ENCODE data around the gene KLK5.

Gene KLK5

DNA sequence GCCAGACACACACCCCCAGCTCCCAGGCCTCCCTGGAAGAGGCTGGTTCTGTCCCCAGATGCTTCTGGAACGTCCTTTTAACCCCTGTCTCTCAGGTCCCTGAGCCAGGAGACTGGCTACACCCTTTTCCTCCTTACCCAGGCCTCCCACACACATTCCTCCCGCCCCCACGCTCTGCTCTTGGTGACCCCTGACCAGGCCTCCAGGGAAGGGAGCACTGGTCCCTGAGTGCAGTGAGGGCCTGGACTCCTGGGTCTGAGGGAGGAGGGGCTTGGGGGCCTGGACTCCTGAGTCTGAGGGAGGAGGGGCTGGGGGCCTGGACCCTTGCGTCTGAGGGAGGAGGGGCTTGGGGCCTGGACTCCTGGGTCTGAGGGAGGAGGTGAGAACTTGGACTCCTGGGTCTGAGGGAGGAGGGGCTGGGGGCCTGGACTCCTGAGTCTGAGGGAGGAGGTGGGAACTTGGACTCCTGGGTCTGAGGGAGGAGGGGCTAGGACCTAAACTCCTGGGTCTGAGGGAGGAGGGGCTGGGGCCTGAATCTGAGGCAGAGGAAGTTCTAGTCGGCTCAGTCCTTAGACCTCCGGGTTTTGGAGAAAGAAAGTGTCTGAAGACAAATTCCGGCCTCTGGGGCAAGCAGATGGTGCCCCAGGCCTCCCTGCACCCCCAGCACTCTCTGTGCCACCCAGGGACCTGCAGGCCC is 16.0 kb upstream of the KLK5 start:
- DNase-seq: no peak

DNA sequence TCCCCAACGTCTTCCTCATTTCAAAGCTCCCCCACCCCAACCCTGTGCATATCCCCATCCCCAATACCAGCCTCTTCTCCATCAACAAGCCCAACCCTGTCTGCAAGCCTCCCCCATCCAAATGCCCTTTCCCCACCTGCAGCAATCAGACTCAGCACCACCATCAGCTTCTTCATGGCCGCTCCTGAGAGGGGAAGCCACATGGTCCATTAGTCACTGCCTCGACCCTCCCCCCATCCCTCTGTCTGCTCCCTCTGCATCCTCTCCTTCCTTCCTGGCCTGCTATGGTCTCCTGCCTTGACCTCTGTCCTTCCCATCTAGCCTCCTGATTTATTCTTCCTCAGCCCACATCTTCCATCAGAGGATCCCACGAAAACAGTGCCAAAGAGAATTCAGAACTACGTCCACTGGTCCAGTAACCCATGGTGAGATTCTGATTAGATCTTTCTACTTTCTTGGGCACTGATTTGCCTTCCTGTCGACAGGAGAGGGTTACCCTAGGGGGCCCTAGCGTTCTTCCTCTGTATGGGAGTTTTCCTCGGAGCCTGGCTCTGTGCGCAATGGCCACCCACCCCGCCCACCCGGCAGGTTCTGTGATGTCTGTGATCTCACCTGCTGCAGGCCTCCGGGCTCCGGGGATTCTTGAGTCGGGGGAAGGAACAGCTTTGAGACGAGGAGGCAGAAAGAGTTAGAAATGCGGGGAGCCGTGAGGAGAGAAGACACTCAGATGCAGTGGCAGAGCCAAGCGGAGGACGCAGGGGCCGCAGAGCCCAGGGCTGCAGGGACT is 15.3 kb upstream of the KLK5 start:
- no peak for DNase-seq

- DNase-seq: no peak
Measured at GRCh38 chr19:50964266-50964665, 11.4 kb upstream of the KLK5 start.

DNA sequence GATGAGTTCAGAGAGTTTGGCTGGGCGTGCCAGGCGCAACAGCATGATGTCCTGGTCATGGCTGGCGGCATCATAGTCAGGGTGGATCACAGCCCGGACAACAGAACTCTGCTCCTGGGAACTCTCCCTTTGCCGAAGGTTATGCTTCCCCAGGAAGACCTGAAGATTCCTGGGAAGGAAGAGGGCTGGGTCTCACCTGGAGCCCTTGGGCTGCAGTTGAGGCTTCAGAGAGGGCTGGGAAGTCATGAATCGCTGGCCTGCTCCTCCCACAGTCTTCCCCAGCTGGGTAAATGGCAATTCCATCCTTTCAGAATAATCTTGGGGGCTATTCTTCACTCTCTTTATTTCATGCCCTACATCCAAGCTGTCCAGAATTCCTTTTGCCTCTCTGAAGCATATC is 10.5 kb upstream of the KLK5 start:
- DNase-seq: no peak

DNA sequence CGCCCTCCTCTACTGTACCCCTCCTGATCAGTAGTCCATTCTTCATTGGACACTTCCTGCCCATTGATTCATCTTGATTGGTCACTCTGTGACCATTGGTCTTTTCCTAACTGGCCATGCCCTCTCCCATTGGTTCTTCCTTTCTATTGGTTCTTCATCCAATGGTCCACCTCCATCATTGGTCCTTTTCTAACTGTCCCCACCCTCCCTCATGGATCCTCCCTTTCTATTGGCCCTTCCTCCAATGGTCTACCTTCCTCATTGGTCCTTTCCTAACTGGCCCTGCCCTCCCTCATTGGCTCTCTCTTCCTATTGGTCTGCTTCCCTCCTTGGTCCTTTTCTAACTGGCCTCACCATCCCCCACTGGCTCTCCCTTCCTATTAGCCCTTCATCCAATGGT is 9.4 kb upstream of the KLK5 start:
- no peak for DNase-seq

DNA sequence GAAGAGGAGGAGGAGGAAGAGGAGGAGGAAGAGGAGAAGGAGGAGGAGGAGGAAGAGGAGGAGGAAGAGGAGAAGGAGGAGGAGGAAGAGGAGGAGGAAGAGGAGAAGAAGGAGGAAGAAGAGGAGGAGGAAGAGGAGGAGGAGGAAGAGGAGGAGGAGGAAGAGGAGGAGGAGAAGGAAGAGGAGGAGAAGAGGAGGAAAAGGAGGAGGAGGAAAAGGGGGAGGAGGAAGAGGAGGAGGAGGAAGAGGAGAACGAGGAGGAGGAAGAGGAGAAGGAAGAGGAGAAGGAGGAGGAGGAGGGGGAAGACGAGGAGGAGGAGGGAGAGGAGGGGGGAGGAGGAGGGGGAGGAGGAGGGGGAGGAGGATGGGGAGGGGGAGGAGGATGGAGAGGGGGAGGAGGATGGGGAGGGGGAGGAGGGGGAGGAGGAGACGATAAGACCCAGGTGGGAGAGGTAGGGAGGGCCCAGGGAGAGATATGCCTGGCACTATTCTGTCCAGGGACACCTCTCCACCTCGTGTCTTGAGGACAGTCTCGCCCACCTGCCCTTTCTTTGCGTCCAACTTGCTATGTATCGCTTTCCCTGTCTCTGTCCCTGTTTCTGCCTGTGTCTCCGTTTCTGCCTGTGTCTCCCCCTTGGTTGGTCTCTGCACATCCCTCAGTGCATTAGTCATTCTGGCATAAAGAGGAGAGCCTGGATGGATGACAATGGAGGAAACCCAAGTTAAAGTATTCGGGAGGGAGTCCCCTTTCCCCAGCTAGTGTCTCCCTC is 7.1 kb upstream of the KLK5 start:
- DNase-seq: no peak

GRCh38 chr19:50957587-50957986 is 4.7 kb upstream of the KLK5 start:
- no peak for DNase-seq

DNA sequence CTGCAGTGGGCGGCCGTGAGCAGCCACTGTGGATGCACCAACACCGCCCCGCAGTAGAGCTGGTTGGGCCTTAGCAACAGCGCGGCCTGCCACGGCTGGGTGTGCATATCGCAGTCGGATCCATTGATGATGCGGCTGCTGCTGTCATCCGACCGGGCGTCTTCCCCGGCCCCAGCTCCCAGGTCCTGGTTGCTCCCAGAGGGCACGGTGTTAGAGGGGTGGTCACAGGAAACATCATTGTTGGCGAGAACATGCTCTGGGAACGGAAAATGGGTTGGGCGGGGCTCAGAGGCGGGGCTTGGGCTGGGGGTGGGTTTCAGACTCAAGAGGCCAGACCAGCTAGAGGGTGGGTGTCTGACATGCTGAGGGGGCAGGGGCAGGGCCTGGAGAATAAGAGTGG is 3.0 kb downstream of the KLK5 start:
- no peak for DNase-seq

DNA sequence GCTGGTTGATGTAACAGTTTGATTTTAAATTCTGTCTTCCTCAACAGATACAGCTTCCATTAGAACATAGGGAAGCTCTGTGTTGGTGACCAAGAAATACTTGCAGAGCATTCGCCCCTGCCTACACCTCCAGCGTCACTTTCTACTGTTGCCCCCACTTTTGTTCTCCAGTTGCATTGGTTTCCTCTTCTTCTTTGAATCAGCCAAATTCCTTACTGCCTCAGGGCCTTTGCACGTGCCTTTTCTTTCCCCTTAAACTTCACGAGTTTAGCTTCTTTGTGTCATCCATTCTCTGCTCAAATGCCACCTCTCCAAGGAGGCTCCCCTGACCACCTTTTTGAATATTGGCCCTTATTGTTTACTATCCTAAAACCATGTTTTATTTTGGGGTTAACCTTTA is 5.7 kb downstream of the KLK5 start:
- DNase-seq: no peak

DNA sequence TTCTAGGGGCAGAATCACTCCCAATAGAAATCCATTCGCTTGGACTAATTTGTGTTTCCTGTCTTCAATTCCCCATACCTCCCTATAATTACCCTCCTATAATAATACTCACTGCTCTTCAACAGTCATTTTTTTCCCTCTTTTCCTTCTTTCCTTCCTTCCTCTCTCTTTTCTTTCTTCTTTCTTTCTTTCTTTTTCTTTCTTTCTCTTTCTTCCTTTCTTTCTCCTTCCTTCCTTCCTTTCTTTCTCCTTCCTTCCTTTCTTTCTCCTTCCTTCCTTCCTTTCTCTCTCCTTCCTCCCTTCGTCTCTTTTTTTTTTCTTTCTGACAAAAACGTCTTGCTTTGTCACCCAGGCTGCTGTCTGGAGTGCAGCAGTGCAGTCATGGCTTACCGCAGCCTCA is 8.0 kb downstream of the KLK5 start:
- DNase-seq: no peak

DNA sequence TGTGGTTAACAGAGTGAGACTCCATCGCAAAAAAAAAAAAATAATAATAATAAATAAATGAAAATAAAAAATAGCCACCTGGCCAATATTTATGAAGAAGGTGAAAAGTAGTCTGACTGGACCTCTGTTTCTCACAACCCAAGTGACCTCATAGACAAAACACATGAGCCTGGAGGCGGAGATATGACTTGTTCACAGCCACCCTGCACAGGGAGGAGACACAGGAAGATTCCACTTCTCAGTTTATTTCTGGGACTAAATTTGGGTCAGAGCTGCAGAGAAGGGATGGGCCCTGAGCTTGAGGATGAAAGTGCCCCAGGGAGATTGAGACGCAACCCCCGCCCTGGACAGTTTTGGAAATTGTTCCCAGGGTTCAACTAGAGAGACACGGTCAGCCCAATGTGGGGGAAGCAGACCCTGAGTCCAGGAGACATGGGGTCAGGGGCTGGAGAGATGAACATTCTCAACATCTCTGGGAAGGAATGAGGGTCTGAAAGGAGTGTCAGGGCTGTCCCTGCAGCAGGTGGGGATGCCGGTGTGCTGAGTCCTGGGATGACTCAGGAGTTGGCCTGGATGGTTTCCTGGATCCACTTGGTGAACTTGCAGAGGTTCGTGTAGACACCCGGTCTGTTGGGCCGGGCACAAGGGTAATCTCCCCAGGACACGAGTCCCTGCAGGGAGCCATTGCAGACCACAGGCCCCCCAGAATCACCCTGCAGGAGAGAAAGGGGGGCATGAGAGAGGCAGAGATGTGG is 9.6 kb downstream of the KLK5 start:
- no peak for DNase-seq

DNA sequence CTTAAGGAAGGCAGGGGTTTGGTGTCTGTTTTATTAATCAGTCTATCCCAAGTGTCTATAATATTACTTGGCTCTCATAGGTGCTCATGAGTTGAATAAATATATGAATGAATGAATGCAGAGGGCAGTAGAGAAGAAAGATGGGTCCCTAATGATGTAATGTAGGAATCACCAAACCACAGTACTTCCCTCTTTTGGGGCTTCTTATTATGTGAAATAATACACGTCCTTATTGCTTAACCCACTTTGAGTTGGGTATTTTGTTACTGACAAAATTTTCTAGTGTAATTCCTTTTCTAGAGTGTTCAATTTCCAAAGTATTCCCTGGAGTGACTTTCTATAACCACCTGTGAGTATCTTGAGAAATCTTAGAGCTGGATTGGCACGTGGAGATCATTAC is 13.2 kb downstream of the KLK5 start:
- DNase-seq: no peak

GRCh38 chr19:50933640-50934039 is 19.2 kb downstream of the KLK5 start:
- DNase-seq: no peak

DNA sequence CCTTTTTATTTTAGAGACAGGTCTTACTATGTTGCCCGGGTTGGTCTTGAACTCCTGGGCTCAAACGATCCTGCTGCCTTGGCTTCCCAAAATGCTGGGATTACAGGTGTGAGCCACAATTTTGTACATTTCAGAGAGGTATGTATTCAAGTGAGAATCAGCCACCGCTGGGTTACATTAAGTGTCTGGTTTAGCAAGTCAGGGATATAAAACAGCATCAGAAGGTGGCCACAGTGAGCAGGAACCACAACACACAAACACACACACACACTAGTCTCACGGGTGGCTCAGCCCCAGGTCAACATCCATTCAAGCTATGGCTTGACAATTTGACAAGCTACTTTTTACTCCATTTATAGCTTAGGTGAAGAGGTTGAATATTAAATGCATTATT is 20.2 kb downstream of the KLK5 start:
- no peak for DNase-seq

GRCh38 chr19:50932018-50932689 is 20.7 kb downstream of the KLK5 start:
- no peak for DNase-seq

DNA sequence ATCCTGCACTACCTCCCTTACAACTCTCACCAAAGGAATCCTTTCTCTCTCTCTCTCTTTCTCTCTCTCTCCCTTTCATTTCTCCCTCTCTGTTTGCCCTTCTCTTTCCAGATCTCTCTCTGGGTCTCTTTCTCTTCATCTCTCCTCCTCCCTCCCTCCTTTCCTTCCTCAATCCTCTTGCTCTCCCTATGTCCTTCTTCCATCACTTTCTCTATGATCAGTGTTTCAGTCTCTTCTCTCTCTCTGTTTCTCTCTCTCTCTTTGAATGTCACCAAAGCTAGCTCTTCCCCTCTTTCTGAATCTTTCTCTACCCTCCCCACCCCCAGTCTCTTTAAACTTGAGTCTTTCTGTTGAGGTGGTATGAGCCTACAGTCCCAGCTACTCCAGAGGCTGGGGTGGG is 21.8 kb downstream of the KLK5 start:
- DNase-seq: no peak

GRCh38 chr19:50928831-50929230 is 24.0 kb downstream of the KLK5 start:
- no peak for DNase-seq

DNA sequence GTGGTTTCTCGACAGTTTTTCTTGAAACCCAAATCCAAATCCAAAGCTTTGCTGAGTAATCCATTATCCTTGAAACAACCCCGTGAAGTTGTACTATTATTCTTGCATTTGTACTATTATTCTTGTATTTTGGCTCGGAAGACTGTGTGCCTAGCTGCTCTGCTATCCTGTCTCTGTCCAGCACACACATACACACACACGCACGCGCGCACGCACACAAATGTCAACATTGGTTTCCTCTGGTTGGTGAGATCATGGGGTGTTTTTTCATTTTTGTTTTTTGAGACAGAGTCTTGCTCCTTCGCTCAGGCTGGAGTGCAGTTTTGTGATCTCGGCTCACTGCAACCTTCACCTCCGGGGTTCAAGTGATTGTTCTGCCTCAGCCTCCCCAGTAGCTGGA is 26.7 kb downstream of the KLK5 start:
- DNase-seq: no peak

DNA sequence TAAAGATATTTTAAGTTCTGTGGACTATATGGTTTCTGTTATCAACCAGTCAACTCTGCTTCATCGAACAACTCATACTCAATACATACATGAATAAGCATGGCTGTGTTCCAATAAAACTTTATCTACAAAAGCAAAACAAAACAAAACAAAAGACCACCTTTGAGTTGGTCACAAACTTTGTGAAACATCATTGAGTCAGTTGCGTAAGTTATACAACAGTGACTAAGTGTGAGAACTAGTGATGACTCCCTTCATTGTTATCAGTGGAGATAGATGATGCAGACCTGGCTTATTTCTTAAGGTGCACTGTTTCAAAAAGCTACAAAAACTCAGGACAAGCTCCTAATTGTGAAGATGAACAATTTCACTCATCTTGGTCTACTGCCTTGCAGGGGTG is 27.1 kb downstream of the KLK5 start:
- no peak for DNase-seq

- no peak for DNase-seq
Measured at GRCh38 chr19:50924586-50924985, 28.3 kb downstream of the KLK5 start.

- DNase-seq: peak; percentile 73
Measured at GRCh38 chr19:50922317-50922853, 30.5 kb downstream of the KLK5 start.

Data from NCI-H2227 treated with DMSO at 0.1 percent for 48 hours (cell line).